CD4-positive, alpha-beta T cell treated with Interleukin-15 for 4 hours (primary cell): ENCODE results near the gene INPP5A.

Source experiments
- DNase-seq: peaks from one replicate; pipeline ENCODE4 v3.0.0-alpha.2; 2020; ENCODE audit warnings: low spot score

The INPP5A gene

DNA sequence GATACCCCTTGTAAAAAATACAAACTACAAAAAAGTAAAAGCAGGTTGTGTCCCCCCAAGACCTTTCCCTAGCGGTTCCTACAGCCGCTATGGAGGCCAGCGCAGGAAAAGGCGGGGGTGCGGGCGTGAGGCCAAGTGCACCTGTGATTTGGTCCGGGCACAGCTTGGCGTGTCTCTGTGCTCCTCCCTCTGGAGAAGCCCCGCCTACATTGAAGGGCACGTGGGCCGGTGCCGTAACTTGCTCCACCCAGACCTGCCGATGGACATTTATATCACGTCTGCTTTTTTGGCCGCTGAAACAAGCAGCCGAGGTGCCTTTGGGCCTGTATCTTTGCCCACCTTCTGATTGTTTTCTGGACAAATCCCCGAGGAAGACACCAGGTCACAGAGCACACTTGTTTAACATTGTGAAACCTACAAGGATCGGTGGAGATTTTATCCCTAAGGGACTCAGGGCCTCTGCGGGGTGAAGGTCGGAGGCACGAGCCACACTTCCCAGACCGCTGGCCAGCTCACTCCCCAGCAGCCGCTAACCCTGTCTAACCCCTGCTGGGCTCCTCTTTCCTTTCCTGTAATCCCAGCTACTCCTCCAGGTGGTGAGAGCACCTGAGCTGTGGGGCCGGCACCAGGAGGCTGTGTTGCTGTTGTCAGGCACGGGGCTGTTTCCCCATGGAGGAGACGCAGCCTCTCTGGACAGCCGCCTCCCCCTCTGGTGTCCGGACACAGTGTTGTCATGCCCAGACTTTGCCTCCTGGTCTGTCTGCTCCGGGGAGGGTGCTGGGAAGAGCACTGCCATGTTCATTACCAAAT, 18.8 kb upstream of the INPP5A start:
- DNase-seq = no peak

DNA sequence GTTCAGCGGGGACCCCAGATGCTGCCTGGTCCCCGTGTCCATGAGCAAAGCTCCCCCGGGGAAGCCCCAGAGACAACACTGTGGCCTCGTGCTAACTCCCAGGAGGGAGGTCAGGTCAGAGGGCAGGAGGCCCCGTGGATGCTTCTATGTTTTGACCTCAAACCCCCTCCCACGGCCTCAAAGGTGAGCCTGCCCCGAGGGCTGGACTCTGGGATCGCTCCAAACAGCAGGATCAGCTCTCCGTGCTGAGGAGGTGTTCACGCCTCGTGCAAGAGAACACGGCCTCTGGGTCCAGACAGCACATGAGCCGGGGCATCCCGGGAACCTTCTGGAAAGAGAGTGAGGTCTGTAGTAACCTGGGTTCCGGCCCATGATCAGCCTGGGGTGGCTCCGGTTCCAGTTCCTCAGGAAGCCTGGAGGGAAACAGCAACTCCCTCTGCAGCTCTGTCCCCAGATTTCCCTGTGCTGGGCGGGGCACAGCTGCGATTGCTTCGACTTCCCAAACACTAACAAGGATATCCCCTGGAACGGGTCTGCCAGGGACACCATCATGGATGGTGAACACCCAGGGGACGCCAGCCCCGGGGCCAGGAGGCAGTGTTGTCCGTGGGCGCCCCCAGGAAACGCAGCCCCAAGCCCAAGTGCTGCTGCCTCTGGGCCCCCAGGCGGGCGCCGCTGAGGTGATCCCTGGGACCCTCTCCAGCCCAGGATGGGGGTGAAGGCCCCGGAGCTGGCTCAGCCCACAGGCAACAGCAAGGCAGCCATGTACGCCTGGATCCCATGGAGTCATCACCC, 18.0 kb upstream of the INPP5A start:
- no peak for DNase-seq

DNA sequence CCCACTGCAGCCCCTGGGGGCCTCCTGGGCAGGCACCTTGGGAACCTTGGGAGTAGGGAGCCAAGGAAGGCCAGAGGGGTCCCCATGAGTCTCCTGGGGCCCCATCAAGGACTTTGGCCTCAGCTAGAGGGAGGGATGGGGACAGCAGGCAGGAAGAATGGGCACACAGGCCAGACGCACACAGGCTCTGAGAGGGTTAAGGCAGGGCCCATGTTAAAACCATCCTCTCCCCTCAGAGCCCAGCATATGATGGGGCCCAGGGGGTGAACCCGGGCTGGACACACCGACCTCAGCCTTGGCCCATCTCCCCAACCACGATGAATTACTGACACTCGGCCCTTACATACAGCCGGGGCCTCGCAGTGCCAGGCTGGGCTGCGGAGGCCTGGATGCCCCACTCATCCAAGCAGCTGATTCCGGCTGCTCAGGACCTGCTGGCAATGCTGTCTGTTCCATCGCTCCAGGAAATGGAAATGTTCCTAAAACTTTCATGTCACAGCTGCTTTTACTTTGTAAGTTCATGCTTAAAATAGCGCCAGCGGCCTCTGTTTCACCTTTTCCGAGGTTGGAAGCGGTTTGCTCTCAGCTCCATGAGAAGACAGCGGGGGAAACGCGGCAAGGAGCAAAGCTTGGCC, 17.3 kb upstream of the INPP5A start:
- no peak for DNase-seq

DNA sequence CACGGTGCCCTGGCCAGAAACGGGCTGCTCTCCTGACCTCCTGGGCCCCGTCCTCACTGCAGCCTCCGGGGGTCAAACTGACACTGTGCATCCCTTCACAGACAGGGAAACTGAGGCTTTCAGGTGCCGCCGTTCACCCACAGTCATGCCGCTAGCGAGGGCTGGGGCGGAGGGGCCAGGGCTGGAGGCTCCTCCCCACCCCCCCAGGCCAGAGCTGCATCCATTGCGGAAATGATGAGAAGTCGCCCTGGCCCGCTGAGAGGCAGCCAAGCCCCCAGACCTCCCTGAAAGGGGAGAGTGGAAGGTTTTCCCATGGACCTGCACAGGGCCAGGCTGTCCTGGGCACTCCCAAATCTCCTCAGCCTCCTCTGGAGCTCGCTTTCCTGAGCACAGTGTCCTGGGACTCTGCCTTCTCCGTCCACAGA, 16.5 kb upstream of the INPP5A start:
- no peak for DNase-seq

DNA sequence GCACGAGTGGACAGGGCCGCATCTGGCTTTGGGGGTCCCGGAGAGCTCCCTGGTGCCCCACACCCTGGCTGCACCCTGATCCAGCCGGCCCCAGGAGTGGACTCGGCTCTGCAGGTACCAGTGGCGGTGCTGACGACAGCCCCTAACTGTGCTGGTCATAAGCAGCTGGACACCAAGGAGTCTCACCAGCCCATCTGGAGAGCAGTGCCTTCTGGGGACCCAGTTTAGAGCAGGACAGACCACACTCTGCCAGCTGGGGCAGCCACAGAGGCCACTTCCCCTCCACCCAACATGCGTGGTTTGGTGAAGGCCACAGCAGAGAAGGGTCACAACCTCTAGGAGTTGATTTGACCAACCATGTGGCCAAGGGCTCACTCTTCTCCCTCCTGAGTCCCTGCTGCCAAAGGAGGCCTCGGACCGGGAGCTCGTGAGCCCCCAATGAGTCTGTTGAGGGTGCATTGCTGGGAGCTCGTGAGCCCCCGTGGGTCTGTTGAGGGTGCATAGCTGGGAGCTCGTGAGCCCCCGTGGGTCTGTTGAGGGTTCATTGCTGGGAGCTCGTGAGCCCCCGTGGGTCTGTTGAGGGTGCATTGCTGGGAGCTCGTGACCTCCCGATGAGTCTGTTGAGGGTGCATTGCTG, 16.0 kb upstream of the INPP5A start:
- DNase-seq = no peak

GRCh38 chr10:132522521-132523411, 14.8 kb upstream of the INPP5A start:
- no peak for DNase-seq

DNA sequence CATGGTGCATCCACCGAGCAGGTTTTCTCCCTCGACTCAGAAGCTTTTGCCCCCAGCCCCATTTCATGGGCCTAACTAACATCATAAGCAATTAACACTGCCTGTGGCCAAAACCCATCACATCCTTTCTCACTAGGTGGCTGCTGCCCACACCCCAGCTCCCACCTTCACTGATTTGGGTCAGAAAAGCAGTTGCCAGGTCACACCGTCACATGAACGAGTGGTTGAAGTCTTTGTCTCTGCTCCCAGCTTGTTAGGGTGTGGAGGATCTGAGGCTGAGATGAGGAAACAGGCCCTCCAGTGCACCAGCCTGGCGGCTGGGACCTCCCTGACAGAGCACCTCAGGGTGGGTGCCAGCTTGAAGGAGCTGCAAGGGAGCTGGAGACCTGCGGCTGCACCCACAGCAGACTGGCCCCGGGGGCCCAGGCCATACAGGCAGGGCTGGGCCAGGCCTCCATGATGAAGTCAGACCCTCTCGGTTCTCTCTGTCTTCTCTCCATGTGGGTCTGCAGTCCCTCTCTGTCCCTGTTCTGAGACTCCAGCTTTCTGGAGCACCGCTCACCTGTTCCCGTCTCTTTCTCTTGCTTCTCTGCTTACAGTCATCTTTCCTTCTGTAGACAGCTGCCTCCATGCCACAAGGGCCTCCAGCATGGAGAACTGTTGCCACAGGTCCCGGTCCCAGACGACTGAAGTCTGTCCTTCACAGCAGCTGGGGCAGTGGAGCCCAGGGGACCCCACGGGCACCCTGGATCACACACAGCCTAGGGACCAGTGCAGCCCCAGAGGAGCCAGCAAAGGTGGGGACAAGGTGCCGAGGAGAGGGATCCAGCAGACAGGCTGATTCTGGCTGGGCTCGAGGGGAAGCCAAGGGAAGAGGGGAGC, 13.8 kb upstream of the INPP5A start:
- DNase-seq = no peak

DNA sequence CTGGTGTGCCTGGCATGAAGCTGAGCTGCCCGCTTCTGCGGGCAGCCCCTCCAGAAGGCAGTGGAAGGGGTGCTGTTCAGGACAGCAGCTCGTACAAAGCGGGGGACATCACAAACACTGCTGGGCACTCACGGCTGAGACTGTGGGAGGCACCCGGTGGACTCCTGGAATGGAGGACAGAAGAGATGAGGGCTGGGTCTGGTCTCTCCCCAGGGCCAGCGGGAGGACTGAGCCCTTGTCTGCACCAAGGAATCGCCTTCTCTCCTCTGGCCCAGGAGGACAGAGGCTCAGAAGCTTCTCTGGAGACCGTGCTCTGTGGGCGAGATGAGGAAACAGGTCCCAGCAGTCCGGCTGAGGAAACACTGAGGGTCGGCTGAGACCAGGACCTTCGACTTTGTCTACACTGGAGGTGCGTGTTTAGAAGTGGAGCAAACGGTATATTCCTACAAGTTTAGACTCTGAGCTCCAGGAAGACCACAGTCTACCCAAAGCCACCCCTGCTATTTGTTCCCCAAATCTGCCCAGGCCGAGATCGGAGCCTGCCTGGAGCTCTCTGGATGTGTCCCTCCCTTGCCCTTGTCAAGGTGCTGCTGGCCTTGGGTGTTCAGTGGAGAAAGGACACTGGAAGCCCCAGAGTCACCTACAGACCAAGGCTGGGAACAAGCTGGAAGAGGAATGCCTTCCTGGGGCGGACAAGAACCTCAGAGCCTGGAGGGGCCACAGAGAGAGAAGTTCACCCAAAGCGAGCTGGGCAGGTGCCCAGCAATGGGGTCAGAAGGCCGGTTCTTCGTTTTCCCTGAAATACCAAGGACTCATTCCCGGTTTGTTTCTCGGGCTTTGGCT, 12.9 kb upstream of the INPP5A start:
- no peak for DNase-seq

DNA sequence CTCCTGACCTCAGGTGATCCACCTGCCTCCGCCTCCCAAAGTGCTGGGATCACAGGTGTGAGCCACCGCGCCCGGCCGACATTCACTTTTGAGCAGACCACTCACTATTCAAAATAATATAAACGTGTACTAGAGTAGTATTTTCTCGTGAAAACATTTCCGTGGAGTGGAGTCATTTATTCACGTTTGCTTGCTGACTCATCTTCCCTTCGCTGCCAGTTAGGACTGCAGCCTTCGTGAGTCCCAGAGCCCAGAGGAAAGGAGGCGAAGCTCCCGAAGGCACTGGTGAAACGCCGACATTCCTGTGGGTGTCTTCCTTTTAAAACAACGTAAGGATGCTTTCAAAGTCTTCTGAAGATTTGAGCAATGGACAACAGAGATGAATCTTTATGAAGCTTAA, 10.9 kb upstream of the INPP5A start:
- no peak for DNase-seq

DNA sequence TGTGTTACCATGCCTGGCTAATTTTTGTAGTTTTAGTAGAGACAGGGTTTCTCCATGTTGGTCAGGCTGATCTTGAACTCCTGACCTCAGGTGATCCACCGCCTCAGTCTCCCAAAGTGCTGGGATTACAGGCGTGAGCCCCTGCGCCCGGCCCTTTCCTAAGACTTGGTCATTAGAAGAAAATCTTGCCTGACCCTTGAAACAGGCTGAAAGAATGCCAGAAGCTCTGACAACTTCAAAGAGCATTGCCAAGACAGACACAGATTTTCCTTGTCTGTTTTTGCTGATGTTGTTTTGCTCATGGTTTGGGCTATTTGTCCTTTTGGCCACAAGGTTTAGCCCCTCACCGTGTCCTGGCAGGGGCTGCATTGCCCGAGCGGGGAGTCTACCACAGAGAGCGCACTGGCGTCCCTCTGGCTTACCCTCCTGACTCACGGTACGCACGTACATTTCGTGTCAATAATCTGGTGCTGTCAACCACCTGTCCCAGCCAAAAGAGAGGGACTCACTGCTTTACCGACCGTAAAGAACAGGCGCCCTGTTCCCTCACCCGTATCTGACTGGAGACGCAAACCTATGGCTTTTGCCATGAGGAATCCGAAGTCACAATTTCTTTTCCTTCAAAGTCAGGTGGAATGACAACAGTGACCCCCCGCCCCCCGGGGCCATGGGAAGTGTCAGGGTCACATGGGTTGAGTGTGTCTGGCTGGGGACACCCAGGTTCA, 10.1 kb upstream of the INPP5A start:
- DNase-seq = no peak

GRCh38 chr10:132528064-132528691, 9.4 kb upstream of the INPP5A start:
- no peak for DNase-seq

GRCh38 chr10:132532179-132532578, 5.4 kb upstream of the INPP5A start:
- DNase-seq = no peak

DNA sequence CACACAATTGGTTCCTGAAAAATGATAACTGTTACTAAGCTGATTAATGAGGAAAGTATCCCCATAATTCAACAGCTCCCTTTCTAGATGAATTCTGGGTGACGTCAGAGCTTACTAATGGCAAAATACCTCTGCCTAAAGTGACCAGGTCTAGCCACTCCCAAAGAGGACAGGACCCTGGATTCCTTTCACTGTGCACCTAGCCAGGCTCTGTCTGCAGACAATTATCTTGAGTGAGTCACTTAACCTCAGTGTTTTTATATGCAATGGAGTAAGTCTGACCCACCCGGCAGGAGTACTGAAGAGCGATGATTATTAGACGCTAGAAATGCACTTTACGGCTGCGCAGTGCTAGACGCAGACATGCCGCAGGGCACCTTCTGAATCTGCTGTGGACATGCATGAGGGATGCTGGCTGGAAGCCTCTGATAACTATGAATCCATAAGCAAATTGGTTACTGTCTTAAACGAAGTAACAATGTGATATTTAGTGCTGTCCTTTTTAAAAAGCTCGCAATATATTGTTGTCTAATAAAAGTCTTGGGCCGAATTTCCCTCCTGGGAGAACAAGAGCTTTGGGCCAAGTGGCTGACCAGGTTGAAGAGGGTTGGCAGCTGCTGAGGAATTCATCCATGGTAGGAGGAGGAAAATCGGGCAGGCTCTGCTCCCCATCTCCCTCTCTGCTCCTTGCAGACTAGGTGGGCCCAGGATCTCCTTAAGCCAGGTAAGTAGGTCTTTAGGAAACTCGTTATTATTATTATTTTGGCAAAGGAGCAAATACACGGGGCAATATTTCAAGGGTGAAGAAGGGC, 4.6 kb upstream of the INPP5A start:
- no peak for DNase-seq

DNA sequence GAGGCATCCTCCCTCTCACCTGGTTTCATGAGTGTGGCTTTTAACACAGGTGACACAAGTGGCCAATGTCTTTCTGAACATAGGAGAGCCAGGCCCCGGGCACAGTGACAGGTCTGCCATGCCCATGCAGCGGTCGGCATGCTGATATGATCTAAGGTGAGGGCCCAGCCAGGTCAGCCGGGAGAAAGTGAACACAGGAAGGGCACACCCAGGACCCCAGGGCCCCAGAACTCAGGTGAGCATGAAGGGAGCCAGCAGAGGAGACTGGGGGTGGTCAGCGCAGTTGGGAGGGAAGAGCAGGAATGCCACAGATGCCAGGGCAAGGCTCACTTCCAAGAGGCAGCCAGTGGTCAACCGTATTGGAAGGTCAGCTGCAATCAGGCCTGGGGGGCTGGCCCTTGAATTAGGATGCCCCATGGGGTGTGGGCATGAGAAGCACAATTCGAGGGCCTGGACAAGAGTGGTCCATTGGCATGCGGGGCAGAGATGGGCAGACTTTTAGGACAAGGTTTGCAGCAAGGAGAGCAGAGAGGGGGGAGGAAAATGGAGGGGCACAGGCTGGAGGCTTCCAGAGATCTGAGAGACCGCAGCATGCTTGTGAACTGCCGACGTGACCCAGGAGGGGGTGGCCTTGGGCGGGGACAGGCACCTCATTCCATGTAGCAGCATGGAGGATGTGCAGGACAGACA, 3.9 kb upstream of the INPP5A start:
- DNase-seq = no peak

DNA sequence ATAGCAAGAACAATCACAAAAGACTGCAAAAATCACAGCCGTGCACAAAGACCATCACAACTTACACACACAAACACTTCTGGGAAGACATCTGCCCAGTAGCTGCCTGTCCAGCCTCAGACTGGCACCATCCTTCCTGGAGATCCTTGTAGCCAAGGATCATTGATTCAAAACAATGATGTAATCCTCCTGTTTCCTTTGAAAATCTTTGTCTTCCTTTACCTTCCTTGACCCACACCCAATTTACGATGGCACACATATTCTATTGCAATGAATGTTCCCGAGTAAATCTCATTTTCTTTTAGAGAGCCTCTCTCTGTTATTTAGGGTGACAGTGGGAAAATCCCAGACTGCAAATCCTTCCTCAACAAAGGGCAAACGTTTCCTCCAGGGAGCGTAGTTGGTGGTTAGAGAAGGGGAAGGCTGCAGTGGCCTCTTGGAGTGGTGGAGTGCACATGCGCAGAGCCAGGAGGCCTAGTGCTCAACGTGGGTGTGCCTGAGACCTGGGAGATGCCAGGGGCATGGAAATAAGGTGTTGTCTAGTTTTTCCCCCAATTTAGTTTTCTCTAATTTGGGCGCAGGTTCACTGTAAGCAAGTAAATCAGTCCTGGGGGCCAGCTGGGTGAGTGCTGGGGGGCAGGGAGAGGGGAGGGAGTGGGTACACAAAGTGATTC, 3.1 kb upstream of the INPP5A start:
- DNase-seq = no peak

DNA sequence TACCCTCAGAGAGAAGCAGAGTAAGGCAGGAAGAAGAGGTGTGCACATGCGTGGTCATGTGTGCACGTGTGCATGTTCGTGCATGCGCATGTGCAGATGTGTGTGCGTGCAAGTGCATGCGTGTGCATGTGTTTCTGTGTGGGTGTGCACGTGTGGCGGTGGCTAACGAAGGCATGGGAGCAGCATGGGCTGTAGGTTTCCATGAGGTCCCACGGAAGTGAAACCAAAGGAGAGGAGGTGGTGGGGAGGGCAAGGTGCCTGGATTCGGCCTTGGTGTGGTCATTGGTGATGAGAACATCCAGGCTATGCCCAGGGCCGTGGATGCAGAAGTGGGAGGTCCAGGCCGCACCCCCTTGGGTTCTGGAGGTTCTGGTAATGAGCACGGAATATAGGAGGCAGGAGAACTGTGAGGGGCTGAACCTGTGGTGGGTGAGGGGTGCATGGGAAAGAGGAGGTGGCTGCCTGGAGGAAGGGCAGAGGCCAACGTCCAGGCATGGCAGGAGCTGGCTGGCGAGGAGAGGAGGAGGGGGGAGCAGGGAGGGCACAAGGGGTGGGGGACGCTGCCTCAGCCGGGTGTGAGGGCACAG, 2.4 kb upstream of the INPP5A start:
- no peak for DNase-seq
